DND-41 (cell line): ENCODE data around the gene S100PBP.

Experiments
- CTCF ChIP-seq: IDR thresholded peaks from 2 replicates; pipeline ENCODE4 v1.5.1; 2012; ENCODE audit warnings: borderline replicate concordance, low read length, moderate library complexity, mild to moderate bottlenecking; ENCODE audit not compliant: poor library complexity, severe bottlenecking; ENCODE audit errors: extremely low read depth
- EZH2 ChIP-seq: IDR thresholded peaks from 3 replicates; pipeline ENCODE4 v1.6.1; 2012; ENCODE audit warnings: borderline replicate concordance, low read depth, mild to moderate bottlenecking, moderate library complexity, low read length, inconsistent platforms; ENCODE audit not compliant: severe bottlenecking

GRCh38 chr1:32877211-32878110 lies 60.0 kb downstream of the S100PBP start:
- TF ChIP-seq CTCF (no peak), EZH2 (no peak)
